Panc1 (cell line): ENCODE data around the gene NR3C1. TPM values are rescaled to one million over a fixed set of nuclear protein-coding genes. Genes with fewer than 3 reads are reported as not detected.
A peak's percentile ranks its signal among the peaks of the same experiment; 100 is the strongest.

Source experiments
- ATAC-seq: fragments of 200-7000 bp; cut with Tn5 transposase; 2 replicates; pipeline ENCODE4 v1.9.1; 2020; ENCODE audit warnings: mild to moderate bottlenecking, moderate library complexity
- BruUV-seq: library from RNA; stranded (reverse); fragments of 400-500 nt; replicated peaks from 2 replicates; lab custom pipeline; 2021; lab: Mats Ljungman, UMichigan
- CTCF ChIA-PET: fragments of 300-600 bp; sonication (Branson Sonifier 250); formaldehyde crosslinking; loops from one replicate; lab custom pipeline; 2022; ENCODE audit warnings: antibody characterized with exemption; lab: Charles Lee
- POLR2A ChIA-PET: fragments of 300-600 bp; sonication (Branson Sonifier 250); formaldehyde crosslinking; loops from one replicate; lab custom pipeline; 2022; ENCODE audit warnings: antibody characterized with exemption; lab: Charles Lee
- DNase-seq: peaks from one replicate; pipeline ENCODE4 v3.0.0-alpha.2; 2010; ENCODE audit warnings: low read depth, low spot score
- H3K27ac ChIP-seq: 2 replicates; pipeline ENCODE4 v1.5.1; 2011; ENCODE audit warnings: mild to moderate bottlenecking, low read length, inconsistent platforms
- H3K27me3 ChIP-seq: fragments of 200-500 bp; sonication (Bioruptor generic); 2 replicates; pipeline ENCODE4 v1.6.0; 2014; ENCODE audit warnings: low read length, inconsistent platforms; ENCODE audit not compliant: control insufficient read depth, insufficient read depth
- H3K36me3 ChIP-seq: fragments of 200-500 bp; sonication (Bioruptor generic); 2 replicates; pipeline ENCODE4 v1.5.1; 2014; ENCODE audit warnings: inconsistent platforms, mild to moderate bottlenecking, low read length, moderate library complexity; ENCODE audit not compliant: control insufficient read depth, insufficient read depth
- H3K4me1 ChIP-seq: 2 replicates; pipeline ENCODE4 v1.5.1; 2011; ENCODE audit warnings: inconsistent platforms, mild to moderate bottlenecking, low read length, moderate library complexity; ENCODE audit not compliant: control insufficient read depth, insufficient read depth
- H3K4me3 ChIP-seq, 2 experiments: 2 replicates each; pipeline ENCODE4 v1.5.1; 2011 to 2012; ENCODE audit warnings: low read depth in 2 of 2, low read length in 2 of 2, mild to moderate bottlenecking in 2 of 2, inconsistent platforms in 1 of 2, moderate library complexity in 1 of 2
- H3K9me3 ChIP-seq: fragments of 200-500 bp; sonication (Bioruptor generic); 2 replicates; pipeline ENCODE4 v1.5.1; 2014; ENCODE audit warnings: low read depth, mild to moderate bottlenecking, inconsistent platforms, low read length, moderate library complexity; ENCODE audit not compliant: control insufficient read depth, insufficient read depth
- POLR2AphosphoS5 ChIP-seq: IDR thresholded peaks from 2 replicates; pipeline ENCODE4 v1.6.1; 2012; ENCODE audit warnings: mild to moderate bottlenecking, low read depth, low read length, moderate library complexity
- SIN3A ChIP-seq: IDR thresholded peaks from 2 replicates; pipeline ENCODE4 v1.6.1; 2012; ENCODE audit warnings: low read depth, mild to moderate bottlenecking, low read length, moderate library complexity, borderline replicate concordance; ENCODE audit not compliant: insufficient read depth
- TCF7L2 ChIP-seq: IDR thresholded peaks from 2 replicates; pipeline ENCODE4 v1.6.1; 2011; ENCODE audit warnings: mild to moderate bottlenecking, low read depth, low read length, inconsistent platforms
- in situ Hi-C: cut with HindIII; loops from 2 replicates; pipeline ENCODE4 v1.10.0; 2016; ENCODE audit warnings: low sequenced_read_pairs, low pct_unique_long_range_greater_than_20kb
- intact Hi-C: fragments of 100-400 bp; cut with micrococcal nuclease; formaldehyde crosslinking; loops from one replicate; pipeline ENCODE4 v1.10.0; 2022; ENCODE audit not compliant: unreplicated experiment
- total RNA-seq: library from RNA; stranded (reverse); gene quantifications from one replicate; pipeline ENCODE4 v1.2.1, GENCODE V29; 2021; ENCODE audit not compliant: unreplicated experiment
- TF ChIP-seq, protein P1 (sequence below): fragments of 450-650 bp; IDR thresholded peaks from 2 replicates; pipeline ENCODE4 v1.5.1; 2017; ENCODE audit warnings: mild to moderate bottlenecking
- TF ChIP-seq, protein P2 (sequence below), 2 experiments: IDR thresholded peaks; 2 replicates each; pipeline ENCODE4 v1.6.1; 2011 to 2012; ENCODE audit warnings: low read depth in 2 of 2, control low read depth in 1 of 2, low read length in 1 of 2, mild to moderate bottlenecking in 1 of 2, moderate library complexity in 1 of 2; ENCODE audit not compliant: insufficient read depth in 1 of 2

NR3C1 gene
- total RNA-seq, 1 experiment from 2014 or later: 52.6 TPM

DNA sequence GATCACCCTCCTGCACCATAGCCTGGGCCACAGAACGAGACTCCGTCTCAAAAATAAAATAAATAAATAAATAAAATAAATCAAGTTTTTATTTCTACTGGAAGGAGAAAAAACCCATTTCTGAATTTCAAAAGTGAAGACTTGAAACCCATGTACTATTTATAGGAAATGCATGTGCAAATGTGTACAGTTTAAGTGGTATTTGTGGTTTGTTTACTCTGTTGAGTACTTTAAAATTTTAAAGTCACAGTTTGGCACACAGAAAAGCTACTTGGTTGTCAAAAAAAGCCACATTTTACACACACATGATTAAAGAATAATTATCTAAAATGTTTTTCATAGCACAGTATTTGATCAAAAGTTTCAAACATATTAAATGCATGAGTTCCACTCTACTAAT lies 43.6 kb downstream of the NR3C1 start:
- POLR2A ChIA-PET: no interaction called here
- intact Hi-C loops: no loop called here

DNA sequence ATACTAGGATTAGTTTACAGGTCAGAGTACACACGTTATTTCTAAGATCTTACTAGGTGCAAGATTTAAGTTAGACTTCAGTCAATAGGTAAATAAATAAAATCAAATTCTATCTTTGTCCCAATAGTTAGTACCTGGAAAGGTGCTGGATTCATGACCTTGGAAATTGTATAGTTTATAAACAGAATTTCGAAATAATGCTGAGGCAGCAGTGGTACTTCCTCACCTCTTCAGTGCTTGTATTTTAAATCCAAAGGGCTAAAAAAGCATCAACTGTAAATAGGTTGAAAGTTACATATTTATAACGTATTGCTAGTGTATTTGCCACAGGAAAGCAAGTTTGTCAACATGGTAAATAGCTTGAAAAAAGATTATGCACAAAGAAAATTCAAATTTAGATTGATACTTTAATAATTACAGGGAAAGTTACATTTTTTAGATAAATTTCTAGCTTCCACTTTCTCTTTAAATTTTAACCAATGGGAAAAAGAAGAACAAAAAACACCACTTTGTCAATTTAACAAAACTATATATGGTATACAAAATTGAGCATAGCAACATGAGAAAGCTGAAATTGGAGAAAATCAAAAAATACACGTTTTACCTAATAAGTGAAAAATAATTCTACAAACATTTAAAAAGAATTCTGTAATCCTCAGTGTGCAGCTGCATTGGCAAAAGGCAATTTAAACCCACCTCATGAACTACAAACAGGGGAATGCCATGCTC lies 46.5 kb downstream of the NR3C1 start:
- H3K27ac ChIP-seq: peak overlapping the region; percentile 60; the same call in 1 of the 2 replicates

More for the DNA sequence above, 43.6 kb downstream of the NR3C1 start:
- H3K4me1 ChIP-seq: peaks cover 65% of the 10 kb centered on the region
- TF ChIP-seq, protein P1, sequence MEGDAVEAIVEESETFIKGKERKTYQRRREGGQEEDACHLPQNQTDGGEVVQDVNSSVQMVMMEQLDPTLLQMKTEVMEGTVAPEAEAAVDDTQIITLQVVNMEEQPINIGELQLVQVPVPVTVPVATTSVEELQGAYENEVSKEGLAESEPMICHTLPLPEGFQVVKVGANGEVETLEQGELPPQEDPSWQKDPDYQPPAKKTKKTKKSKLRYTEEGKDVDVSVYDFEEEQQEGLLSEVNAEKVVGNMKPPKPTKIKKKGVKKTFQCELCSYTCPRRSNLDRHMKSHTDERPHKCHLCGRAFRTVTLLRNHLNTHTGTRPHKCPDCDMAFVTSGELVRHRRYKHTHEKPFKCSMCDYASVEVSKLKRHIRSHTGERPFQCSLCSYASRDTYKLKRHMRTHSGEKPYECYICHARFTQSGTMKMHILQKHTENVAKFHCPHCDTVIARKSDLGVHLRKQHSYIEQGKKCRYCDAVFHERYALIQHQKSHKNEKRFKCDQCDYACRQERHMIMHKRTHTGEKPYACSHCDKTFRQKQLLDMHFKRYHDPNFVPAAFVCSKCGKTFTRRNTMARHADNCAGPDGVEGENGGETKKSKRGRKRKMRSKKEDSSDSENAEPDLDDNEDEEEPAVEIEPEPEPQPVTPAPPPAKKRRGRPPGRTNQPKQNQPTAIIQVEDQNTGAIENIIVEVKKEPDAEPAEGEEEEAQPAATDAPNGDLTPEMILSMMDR: no peak
- TF ChIP-seq SIN3A: no peak
- TF ChIP-seq POLR2AphosphoS5: no peak
- TF ChIP-seq, protein P2, sequence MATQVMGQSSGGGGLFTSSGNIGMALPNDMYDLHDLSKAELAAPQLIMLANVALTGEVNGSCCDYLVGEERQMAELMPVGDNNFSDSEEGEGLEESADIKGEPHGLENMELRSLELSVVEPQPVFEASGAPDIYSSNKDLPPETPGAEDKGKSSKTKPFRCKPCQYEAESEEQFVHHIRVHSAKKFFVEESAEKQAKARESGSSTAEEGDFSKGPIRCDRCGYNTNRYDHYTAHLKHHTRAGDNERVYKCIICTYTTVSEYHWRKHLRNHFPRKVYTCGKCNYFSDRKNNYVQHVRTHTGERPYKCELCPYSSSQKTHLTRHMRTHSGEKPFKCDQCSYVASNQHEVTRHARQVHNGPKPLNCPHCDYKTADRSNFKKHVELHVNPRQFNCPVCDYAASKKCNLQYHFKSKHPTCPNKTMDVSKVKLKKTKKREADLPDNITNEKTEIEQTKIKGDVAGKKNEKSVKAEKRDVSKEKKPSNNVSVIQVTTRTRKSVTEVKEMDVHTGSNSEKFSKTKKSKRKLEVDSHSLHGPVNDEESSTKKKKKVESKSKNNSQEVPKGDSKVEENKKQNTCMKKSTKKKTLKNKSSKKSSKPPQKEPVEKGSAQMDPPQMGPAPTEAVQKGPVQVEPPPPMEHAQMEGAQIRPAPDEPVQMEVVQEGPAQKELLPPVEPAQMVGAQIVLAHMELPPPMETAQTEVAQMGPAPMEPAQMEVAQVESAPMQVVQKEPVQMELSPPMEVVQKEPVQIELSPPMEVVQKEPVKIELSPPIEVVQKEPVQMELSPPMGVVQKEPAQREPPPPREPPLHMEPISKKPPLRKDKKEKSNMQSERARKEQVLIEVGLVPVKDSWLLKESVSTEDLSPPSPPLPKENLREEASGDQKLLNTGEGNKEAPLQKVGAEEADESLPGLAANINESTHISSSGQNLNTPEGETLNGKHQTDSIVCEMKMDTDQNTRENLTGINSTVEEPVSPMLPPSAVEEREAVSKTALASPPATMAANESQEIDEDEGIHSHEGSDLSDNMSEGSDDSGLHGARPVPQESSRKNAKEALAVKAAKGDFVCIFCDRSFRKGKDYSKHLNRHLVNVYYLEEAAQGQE (IDR thresholded peaks at IDR 0.05; ENCODE audit: insufficient read depth in 1 of 2, low read depth in 2 of 2, low read length in 1 of 2): no peak
- no peak for TF ChIP-seq TCF7L2
- CTCF ChIA-PET: interaction anchor here (0.6 kb wide), 1 partner anchor 181 kb away, joined by 3 read pairs; no protein-coding TSS in a partner anchor
- no TSS peak for BruUV-seq
- ATAC-seq (no peak), DNase-seq (no peak)
- no peaks in the 10 kb centered on the region for H3K27me3 ChIP-seq
- H3K36me3 ChIP-seq: no peaks in the 10 kb centered on the region
- H3K9me3 ChIP-seq: no peaks in the 10 kb centered on the region
- H3K4me3 ChIP-seq: no peak overlapping the region
- no peak overlapping the region for H3K27ac ChIP-seq
- in situ Hi-C loops: no loop called here

More for the DNA sequence above, 46.5 kb downstream of the NR3C1 start:
- POLR2A ChIA-PET: interaction anchor here (0.5 kb wide), 1 partner anchor 43 kb away, joined by 8 read pairs; no protein-coding TSS in a partner anchor
- no peak overlapping the region for H3K4me3 ChIP-seq
- ATAC-seq (no peak), DNase-seq (no peak)
- no peaks in the 10 kb centered on the region for H3K36me3 ChIP-seq
- in situ Hi-C loops: no loop called here
- no peaks in the 10 kb centered on the region for H3K27me3 ChIP-seq
- CTCF ChIA-PET: no interaction called here
- peaks cover 74% of the 10 kb centered on the region for H3K4me1 ChIP-seq
- intact Hi-C loops: no loop called here
- no TSS peak for BruUV-seq
- no peaks in the 10 kb centered on the region for H3K9me3 ChIP-seq
- TF ChIP-seq SIN3A: no peak
- TF ChIP-seq, protein P1: no peak
- TF ChIP-seq, protein P2 (IDR thresholded peaks at IDR 0.05; ENCODE audit: insufficient read depth in 1 of 2, low read depth in 2 of 2, low read length in 1 of 2): no peak
- no peak for TF ChIP-seq POLR2AphosphoS5
- TF ChIP-seq TCF7L2: no peak
